ENCODE results near the gene UTF1.
"Not testable (repeated sequence)": the region's sequence is repeated elsewhere in the genome, so short reads cannot be mapped to it uniquely, and the experiment has no call there.

The UTF1 gene

GRCh38 chr10:133209641-133210040 is 20.4 kb upstream of the UTF1 start:
- no peak for DNase-seq (ENCODE audit: low spot score)

- DNase-seq (ENCODE audit: low spot score) = no peak
These were observed 19.4 kb upstream of the UTF1 start for GRCh38 chr10:133210398-133211140.

- DNase-seq (ENCODE audit: low spot score) = no peak
These were observed 18.7 kb upstream of the UTF1 start for GRCh38 chr10:133211141-133211830.

- DNase-seq (ENCODE audit: low spot score) = no peak
These were observed 17.8 kb upstream of the UTF1 start for GRCh38 chr10:133211959-133212852.

- no peak for DNase-seq (ENCODE audit: low spot score)
These were observed 17.0 kb upstream of the UTF1 start for GRCh38 chr10:133212853-133213494.

- no peak for DNase-seq (ENCODE audit: low spot score)
These were observed 16.2 kb upstream of the UTF1 start for GRCh38 chr10:133213641-133214467.

- DNase-seq (ENCODE audit: low spot score) = no peak
These were observed 15.3 kb upstream of the UTF1 start for GRCh38 chr10:133214468-133215410.

- no peak for DNase-seq (ENCODE audit: low spot score)
These were observed 14.4 kb upstream of the UTF1 start for GRCh38 chr10:133215586-133215985.

- DNase-seq (ENCODE audit: low spot score) = no peak
These were observed 13.2 kb upstream of the UTF1 start for GRCh38 chr10:133216776-133217175.

GRCh38 chr10:133217800-133218589 is 12.0 kb upstream of the UTF1 start:
- DNase-seq (ENCODE audit: low spot score) = no peak

- no peak for DNase-seq (ENCODE audit: low spot score)
These were observed 11.1 kb upstream of the UTF1 start for GRCh38 chr10:133218891-133219290.

GRCh38 chr10:133219782-133220181 is 10.2 kb upstream of the UTF1 start:
- DNase-seq (ENCODE audit: low spot score) = no peak

GRCh38 chr10:133221331-133221730 is 8.7 kb upstream of the UTF1 start:
- DNase-seq (ENCODE audit: low spot score) = no peak

GRCh38 chr10:133221756-133222155 is 8.3 kb upstream of the UTF1 start:
- not testable (repeated sequence) for DNase-seq (ENCODE audit: low spot score)

- DNase-seq (ENCODE audit: low spot score) = no peak
These were observed 5.9 kb upstream of the UTF1 start for GRCh38 chr10:133224076-133224475.

GRCh38 chr10:133224756-133225372 is 5.2 kb upstream of the UTF1 start:
- peak; percentile 9 for DNase-seq (ENCODE audit: low spot score)

GRCh38 chr10:133225707-133226191 is 4.3 kb upstream of the UTF1 start:
- DNase-seq (ENCODE audit: low spot score) = no peak

- no peak for DNase-seq (ENCODE audit: low spot score)
These were observed 3.7 kb upstream of the UTF1 start for GRCh38 chr10:133226251-133226808.

All from pons (tissue), 1 donor.